HG02642 (cell line): Measurements from ENCODE around the gene RBPMS2.

Experiments used
- ATAC-seq: cut with Tn5 transposase; IDR thresholded peaks from one replicate; pipeline ENCODE4 v1.9.1; 2021; ENCODE audit warnings: mild to moderate bottlenecking; ENCODE audit not compliant: unreplicated experiment, poor library complexity

Gene RBPMS2

DNA sequence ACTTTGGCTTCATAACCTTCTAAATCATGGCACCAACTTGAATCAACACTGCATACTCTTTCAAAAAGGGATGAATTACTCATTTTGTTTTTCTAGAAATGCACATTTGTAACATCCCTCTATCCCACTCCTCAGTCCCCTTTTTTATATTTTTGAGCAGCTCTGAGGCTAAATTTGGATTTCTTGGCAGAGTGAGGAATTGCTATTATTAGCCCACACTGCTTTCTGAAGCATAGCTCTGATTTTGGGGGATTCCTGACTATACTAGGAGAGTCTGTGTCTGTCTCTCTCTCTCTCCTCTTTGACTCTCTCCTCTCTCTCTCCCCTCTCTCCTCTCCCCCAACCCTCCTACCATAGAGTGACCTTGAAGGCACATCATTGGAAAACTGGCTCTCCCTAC lies 76.6 kb downstream of the RBPMS2 start:
- no peak for ATAC-seq

DNA sequence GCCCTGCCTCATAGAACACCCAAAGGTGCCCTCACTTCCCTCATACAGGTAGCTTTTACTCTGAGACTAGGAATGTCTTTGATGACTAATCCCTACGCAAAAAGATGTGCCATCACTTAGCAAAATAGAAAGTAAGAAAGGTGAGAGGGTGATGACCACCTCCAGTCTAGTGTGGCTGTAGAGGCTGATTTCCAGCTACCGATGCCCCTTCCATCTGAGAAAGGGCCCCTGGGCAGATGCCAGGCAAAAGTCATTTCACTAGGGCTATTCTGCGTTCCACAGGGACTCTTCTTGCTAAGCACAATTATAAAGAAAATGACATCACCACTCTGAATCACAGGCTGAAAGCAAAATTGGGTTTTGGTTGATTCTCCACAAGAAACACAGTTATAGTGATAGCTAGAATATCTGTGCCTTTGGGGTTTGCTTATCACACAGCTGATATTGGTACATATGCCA lies 77.4 kb downstream of the RBPMS2 start:
- no peak for ATAC-seq

DNA sequence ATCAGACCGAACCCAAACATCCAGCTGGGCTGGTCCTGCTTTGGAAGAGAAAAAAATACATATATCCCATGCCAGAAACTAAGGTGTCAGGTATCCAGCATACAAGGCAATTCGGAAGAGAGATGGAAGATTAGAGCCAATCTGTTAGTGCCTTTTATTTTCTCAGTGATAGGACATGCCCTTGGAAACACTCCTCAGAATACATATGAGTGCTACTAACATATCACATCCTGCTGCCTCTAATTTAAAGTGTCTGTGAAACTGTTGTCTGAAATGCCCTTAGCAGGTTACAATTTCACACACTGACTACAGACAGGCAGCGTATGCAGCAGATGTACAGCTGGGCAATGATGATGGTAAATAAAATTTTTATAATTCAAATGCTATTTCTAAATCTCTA lies 78.9 kb downstream of the RBPMS2 start:
- ATAC-seq = no peak

DNA sequence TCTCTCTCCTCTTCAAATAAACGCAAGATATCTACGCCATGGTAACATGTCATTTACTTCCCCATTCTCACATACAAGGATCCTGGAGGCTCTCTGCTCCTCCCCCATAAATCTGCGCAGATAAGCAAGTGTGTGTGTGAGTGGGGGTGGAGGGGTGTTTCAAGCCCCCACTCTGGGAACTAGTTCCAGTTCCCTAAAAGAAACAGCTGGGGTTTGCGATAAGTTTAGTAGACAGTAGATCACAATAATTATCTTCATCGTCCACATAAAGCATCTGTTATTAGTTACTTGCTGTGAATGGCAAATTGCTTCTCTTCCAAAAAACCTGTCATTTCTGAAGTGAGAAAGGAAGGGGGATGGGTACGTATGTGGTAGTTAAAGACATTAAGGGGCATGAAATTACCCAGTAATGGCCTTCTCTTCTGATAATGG lies 79.8 kb downstream of the RBPMS2 start:
- ATAC-seq = no peak

DNA sequence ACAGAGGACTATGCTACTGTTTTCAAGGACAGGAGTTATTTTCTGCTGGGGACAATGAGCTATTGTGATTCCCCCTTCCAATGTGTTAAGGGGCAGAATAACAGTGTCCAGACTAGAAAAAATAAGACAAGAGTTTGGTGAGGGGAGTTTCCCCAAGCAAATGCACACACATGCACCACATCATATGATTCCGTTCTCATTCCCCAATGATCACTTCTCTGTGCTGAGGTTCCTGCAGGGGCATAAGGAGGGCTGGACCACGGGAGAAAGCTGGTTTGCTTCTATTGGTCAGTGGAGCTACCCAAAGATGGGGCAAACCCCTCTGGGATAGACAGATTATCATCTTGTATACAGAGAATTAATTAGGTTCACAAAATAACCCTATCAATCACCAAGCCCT lies 80.6 kb downstream of the RBPMS2 start:
- ATAC-seq = no peak

DNA sequence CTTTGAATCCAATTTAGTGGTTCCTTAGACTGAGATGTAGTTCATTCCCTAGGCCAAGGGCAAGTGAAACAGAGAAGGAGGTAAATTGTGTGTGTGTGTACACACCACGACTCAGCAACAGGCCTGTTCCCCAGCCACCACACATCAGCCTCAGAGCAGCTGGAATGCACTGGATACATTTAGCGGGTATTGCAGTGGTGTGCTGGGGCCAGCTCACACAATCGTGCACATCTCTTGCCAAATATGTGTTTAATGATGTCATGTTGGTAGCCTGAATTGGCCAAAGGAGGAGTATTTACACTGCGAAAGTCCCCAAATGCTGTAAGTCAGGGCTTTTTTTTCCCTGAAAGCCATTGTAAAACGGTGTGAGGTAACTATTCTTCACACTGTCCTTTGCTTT lies 82.3 kb downstream of the RBPMS2 start:
- no peak for ATAC-seq

GRCh38 chr15:64691896-64692565 lies 83.4 kb downstream of the RBPMS2 start:
- ATAC-seq = no peak

DNA sequence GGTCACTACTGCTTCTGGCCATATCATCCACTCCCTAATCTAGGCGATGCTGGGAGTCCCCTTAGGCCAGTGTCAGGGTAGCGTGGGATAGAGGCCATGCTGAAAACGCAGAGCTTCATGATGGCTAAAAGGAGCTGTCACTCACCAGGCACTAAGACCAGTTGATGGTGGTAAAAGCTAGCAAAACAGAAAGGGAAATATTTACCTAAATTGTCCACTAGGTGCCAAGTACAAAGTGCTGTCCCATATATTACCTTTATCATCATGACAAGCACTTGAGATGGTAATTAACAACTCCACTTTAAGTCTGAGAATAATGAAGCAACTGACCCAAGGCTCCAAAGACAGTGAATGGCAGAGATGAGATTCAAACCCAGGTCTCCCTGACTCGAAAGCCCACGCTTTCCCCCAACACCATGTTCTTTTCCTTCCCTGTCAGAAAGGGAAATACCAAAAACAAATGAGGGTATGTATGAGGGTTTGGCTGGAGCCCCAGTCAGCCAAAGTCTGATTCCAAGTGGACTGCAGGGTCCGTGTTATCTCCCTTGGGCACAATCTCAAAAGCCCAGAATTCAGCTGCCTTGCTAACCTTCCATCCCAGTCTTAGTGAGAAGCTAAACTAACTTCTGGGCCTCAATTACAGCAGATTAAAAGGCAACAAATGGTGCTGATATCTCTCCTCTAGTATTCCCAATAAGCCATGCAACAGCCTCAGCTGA lies 84.7 kb downstream of the RBPMS2 start:
- ATAC-seq = no peak

DNA sequence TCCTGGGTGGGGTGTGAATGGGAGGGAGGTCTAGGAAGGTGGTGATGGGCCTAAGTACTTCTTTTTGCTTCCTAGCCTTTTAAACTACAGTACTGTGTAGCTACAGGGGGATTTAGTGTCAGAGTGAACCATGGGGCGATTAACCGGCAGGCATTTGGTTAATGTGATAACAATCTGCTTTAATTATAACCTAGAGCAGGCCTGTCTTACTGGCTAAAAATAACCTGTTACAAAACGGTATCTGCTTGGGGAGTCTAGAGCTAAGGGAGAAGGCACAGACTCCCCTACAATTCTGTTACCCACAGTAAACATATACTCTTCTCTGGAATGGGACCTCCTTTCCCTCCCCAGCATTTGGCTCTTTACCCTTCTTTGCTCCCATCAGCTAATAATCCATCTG lies 85.4 kb downstream of the RBPMS2 start:
- no peak for ATAC-seq
